Sigmoid colon (tissue), 7 donors: ENCODE results near the gene CDKN2D. TPM values are rescaled to one million over a fixed set of nuclear protein-coding genes. Genes with fewer than 3 reads are reported as not detected.
A peak's percentile ranks its signal among the peaks of the same experiment; 100 is the strongest.

Experiments used
- DNase-seq: peaks from one replicate; pipeline ENCODE4 v3.0.0-alpha.2; 2019
- H3K27ac ChIP-seq, 4 donors: fragments of 200-600 bp; sonication (generic); one replicate each; pipeline ENCODE4 v1.5.1; 2016 to 2019; ENCODE audit warnings: mild to moderate bottlenecking in 1 of 4
- H3K27me3 ChIP-seq, 3 donors: fragments of 200-600 bp; sonication (generic); one replicate each; pipeline ENCODE4 v1.5.1; 2019; ENCODE audit warnings: mild to moderate bottlenecking in 1 of 3
- H3K36me3 ChIP-seq, 4 donors: fragments of 200-600 bp; sonication (generic); one replicate each; pipeline ENCODE4 v1.5.1; 2016 to 2019
- H3K4me1 ChIP-seq, 4 donors: fragments of 200-600 bp; sonication (generic); one replicate each; pipeline ENCODE4 v1.5.1; 2017 to 2019
- H3K4me3 ChIP-seq, 4 donors: fragments of 200-600 bp; sonication (generic); one replicate each; pipeline ENCODE4 v1.5.1; 2017 to 2019; ENCODE audit warnings: mild to moderate bottlenecking in 2 of 4, moderate library complexity in 1 of 4
- H3K9me3 ChIP-seq, 4 donors: fragments of 200-600 bp in 3 of 4; sonication (generic) in 3 of 4; one replicate each; pipeline versions ENCODE4 v1.5.1 to v1.6.1; 2013 to 2019
- CTCF ChIP-seq, 4 experiments: fragments of 450-650 bp in 3 of 4; fragments of 200-600 bp in 1 of 4; IDR thresholded peaks; one replicate each; pipeline ENCODE4 v1.5.1; 2016 to 2019; ENCODE audit warnings: antibody characterized with exemption in 4 of 4, mild to moderate bottlenecking in 3 of 4, moderate library complexity in 2 of 4
- EP300 ChIP-seq, 4 donors: sonication (generic); formaldehyde crosslinking; IDR thresholded peaks; one replicate each; pipeline ENCODE4 v1.6.1; 2017; ENCODE audit warnings: antibody characterized with exemption in 4 of 4
- POLR2A ChIP-seq, 2 donors: fragments of 450-650 bp; IDR thresholded peaks; one replicate each; pipeline ENCODE4 v1.6.1; 2016; ENCODE audit warnings: antibody characterized with exemption in 2 of 2, mild to moderate bottlenecking in 2 of 2, moderate library complexity in 2 of 2
- POLR2AphosphoS5 ChIP-seq, 4 donors: sonication (generic); formaldehyde crosslinking; IDR thresholded peaks; one replicate each; pipeline ENCODE4 v1.6.1; 2017; ENCODE audit warnings: antibody characterized with exemption in 4 of 4
- WGBS, 2 donors: extraction: QIAGEN DNeasy Blood & Tissue Kit; methylation state at CpG; one replicate each; pipeline ENCODE4 v1.1.7; 2013; 5-methylcytosine and 5-hydroxymethylcytosine counted together
- intact Hi-C: fragments of 100-400 bp; cut with DNase I; formaldehyde crosslinking; loops from one replicate; pipeline ENCODE4 v1.15.1; 2023
- polyA plus RNA-seq, 3 donors: library from polyadenylated mRNA; stranded (reverse); fragments of 200-250 nt; gene quantifications; one replicate each; pipeline ENCODE4 v1.2.3, GENCODE V29; 2013
- total RNA-seq, 4 donors: library from RNA; depleted of rRNA; stranded (reverse); fragments of >200 nt; gene quantifications; one replicate each; pipeline ENCODE4 v1.1.0, GENCODE V29; 2016
- donor health status: healthy with polysubstance abuse.
- donor health status: Bipolar disorder and iron deficiency.
- donor health status: healthy.

Gene CDKN2D
- total and polyA plus RNA-seq, 7 donors = 7.5 to 28.2 (median 14.9) TPM

DNA sequence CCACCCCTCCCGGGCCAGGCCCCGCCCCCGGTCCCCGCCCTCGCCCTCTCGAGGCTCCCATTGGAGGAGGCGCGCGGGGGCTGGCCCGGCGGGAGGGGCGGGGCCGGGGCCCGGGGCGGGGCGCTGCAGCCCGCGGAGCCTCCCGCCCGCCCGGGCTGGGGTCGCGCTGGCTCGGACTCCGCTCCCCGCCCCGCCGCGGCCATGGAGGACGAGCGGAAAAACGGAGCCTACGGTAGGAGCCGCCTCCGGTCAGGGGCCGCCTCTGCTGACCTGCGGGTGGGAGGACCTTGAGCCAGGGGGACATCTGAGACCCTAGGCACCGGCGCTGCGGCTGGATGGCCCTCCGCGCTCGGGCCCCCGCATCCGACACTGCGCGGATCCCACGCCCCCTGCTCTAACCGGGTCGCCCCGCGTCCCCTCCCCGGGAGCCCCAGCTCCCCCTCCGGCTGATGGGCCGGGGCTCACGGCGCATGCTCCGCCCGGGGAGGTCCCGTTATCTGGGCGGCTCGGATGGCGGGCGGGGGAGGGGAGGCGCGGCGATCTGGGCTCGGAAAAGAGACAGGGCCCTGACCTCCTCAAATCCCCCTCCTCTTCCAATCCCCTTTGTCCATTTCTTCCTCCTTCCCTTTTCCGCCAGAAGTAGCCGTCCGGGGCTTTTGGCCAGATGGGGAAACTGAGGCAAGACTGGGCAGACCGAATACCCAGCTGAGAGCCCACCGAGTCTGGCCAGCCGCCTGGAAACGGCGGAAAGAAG lies 33.7 kb upstream of the CDKN2D start:
- Histone ChIP-seq H3K27me3 (no peaks in the 10 kb centered on the region), H3K9me3 (no peaks in the 10 kb centered on the region), H3K36me3 (no peaks in the 10 kb centered on the region), H3K27ac (peak overlapping the region; percentile 82 to 92 (median 86)), H3K4me3 (peak overlapping the region; percentile 92 to 100 (median 97)), H3K4me1 (peaks cover 0 to 18% (median 13%) of the 10 kb centered on the region in 4 donors)
- DNase-seq = peak; percentile 91
- intact Hi-C loops = no loop called here
- 1% methylated on average over 76 of the region's 76 CpGs for WGBS, 2 donors
- TF ChIP-seq CTCF (IDR thresholded peaks at IDR 0.05) (no peak), EP300 (IDR thresholded peaks at IDR 0.05) (no peak), POLR2A (IDR thresholded peaks at IDR 0.05) (no peak), POLR2AphosphoS5 (IDR thresholded peaks at IDR 0.05) (peak; percentile 21 to 83 (median 60))

- Histone ChIP-seq H3K36me3 (no peaks in the 10 kb centered on the region), H3K27ac (peak overlapping the region in 1 of 4 donors; percentile 92), H3K9me3 (no peaks in the 10 kb centered on the region), H3K4me1 (peaks cover 0 to 18% (median 13%) of the 10 kb centered on the region in 4 donors), H3K4me3 (peak overlapping the region in 3 of 4 donors; percentile 92 to 99 (median 95)), H3K27me3 (no peaks in the 10 kb centered on the region)
- no peak for TF ChIP-seq EP300 (IDR thresholded peaks at IDR 0.05)
- TF ChIP-seq POLR2A (IDR thresholded peaks at IDR 0.05) = no peak
- no peak for TF ChIP-seq CTCF (IDR thresholded peaks at IDR 0.05)
- TF ChIP-seq POLR2AphosphoS5 (IDR thresholded peaks at IDR 0.05) = no peak
- WGBS, 2 donors = 20 to 26% methylated on average over 7 of the region's 7 CpGs
- intact Hi-C loops = no loop called here
- no peak for DNase-seq
These were observed 33.2 kb upstream of the CDKN2D start for GRCh38 chr19:10601999-10602329.

DNA sequence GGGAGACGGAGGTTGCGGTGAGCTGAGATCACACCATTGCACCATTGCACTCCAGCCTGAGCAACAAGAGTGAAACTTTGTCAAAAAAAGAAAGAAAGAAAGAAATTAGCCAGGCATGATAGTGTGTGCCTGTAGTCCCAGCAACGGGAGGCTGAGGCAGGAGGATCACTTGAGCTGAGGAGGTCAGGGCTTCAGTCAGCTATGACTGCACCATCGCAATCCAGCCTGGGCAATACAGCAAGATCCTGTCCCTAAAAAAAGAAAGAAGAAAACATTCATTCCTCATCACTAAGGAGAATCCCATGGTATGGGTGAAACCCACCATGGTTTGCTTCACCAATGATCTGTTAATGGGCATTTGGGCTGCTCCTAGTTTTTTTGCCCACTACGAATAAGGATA lies 31.4 kb upstream of the CDKN2D start:
- Histone ChIP-seq H3K4me3 (no peak overlapping the region), H3K27ac (no peak overlapping the region), H3K9me3 (no peaks in the 10 kb centered on the region), H3K36me3 (no peaks in the 10 kb centered on the region), H3K27me3 (no peaks in the 10 kb centered on the region), H3K4me1 (peaks cover 0 to 18% (median 13%) of the 10 kb centered on the region in 4 donors)
- no peak for DNase-seq
- 91 to 97% methylated on average over 5 of the region's 5 CpGs for WGBS, 2 donors
- intact Hi-C loops = no loop called here
- TF ChIP-seq POLR2AphosphoS5 (IDR thresholded peaks at IDR 0.05) (no peak), CTCF (IDR thresholded peaks at IDR 0.05) (no peak), POLR2A (IDR thresholded peaks at IDR 0.05) (no peak), EP300 (IDR thresholded peaks at IDR 0.05) (no peak)

GRCh38 chr19:10593820-10594637 lies 25.2 kb upstream of the CDKN2D start:
- peak; percentile 75 for DNase-seq
- WGBS, 2 donors = 64 to 68% methylated on average over 9 of the region's 9 CpGs
- no peaks in the 10 kb centered on the region for H3K36me3 ChIP-seq

More at GRCh38 chr19:10593820-10594637, 25.2 kb upstream of the CDKN2D start:
- peaks cover 0 to 11% (median 5%) of the 10 kb centered on the region in 4 donors for H3K4me1 ChIP-seq
- intact Hi-C loops = no loop called here
- TF ChIP-seq POLR2A (IDR thresholded peaks at IDR 0.05) (no peak), CTCF (IDR thresholded peaks at IDR 0.05) (no peak), POLR2AphosphoS5 (IDR thresholded peaks at IDR 0.05) (no peak), EP300 (IDR thresholded peaks at IDR 0.05) (no peak)
- H3K4me3 ChIP-seq = no peak overlapping the region
- H3K27me3 ChIP-seq = peaks cover 0 to 11% (median 2%) of the 10 kb centered on the region in 3 donors
- peak overlapping the region in 3 of 4 donors; percentile 28 to 55 (median 48) for H3K27ac ChIP-seq
- no peaks in the 10 kb centered on the region for H3K9me3 ChIP-seq
